SK-N-SH (cell line): ENCODE results near the gene RPL11.

Experiments used
- CTCF ChIP-seq: fragments of 200-600 bp; sonication (generic); IDR thresholded peaks from 2 replicates; pipeline ENCODE4 v1.6.1; 2017; ENCODE audit warnings: antibody characterized with exemption, mild to moderate bottlenecking, moderate library complexity
- EP300 ChIP-seq, 2 experiments: IDR thresholded peaks; 2 replicates each; pipeline versions ENCODE4 v1.4.0 to v1.6.1; 2012; ENCODE audit warnings: borderline replicate concordance in 1 of 2, low read depth in 1 of 2, low read length in 1 of 2
- JUND ChIP-seq: IDR thresholded peaks from 2 replicates; pipeline ENCODE4 v1.4.0; 2012
- MAX ChIP-seq: IDR thresholded peaks from 2 replicates; pipeline ENCODE4 v1.4.0; 2012; ENCODE audit warnings: low read depth
- POLR2AphosphoS5 ChIP-seq: IDR thresholded peaks from 2 replicates; pipeline ENCODE4 v1.6.1; 2012; ENCODE audit warnings: low read depth, low read length
- RAD21 ChIP-seq: IDR thresholded peaks from 2 replicates; pipeline ENCODE4 v1.6.1; 2012; ENCODE audit warnings: mild to moderate bottlenecking, low read length
- RCOR1 ChIP-seq: fragments of 150-350 bp; IDR thresholded peaks from 2 replicates; pipeline ENCODE4 v1.6.1; 2017; ENCODE audit warnings: antibody characterized with exemption, low read length
- REST ChIP-seq: IDR thresholded peaks from 2 replicates; pipeline ENCODE4 v1.6.1; 2012; ENCODE audit warnings: mild to moderate bottlenecking, low read depth, low read length, moderate library complexity
- ZBTB33 ChIP-seq: IDR thresholded peaks from 2 replicates; pipeline ENCODE4 v1.4.0; 2012; ENCODE audit warnings: low read depth, borderline replicate concordance

- TF ChIP-seq ZBTB33 (no peak), REST (no peak), CTCF (no peak), RCOR1 (no peak), JUND (peak; percentile 26; the same call in 1 of the 2 replicates), RAD21 (no peak), EP300 (IDR thresholded peaks at IDR 0.05; ENCODE audit: borderline replicate concordance in 1 of 2, low read depth in 1 of 2, low read length in 1 of 2) (no peak), MAX (no peak), POLR2AphosphoS5 (no peak)
Measured at GRCh38 chr1:23732363-23733224, 41.0 kb downstream of the RPL11 start.
